Liver (tissue), 3 donors: ENCODE results near the gene DPF3.

Experiments
- ATF3 ChIP-seq: IDR thresholded peaks from 2 replicates; pipeline ENCODE4 v1.6.1; 2016; ENCODE audit warnings: antibody characterized with exemption
- CTCF ChIP-seq: fragments of 150-350 bp; IDR thresholded peaks from 2 replicates; pipeline ENCODE4 v1.5.1; 2017; ENCODE audit warnings: improper control_type of control experiment, low read depth, low read length; ENCODE audit not compliant: missing input control
- EGR1 ChIP-seq, 2 donors: IDR thresholded peaks; 2 replicates each; pipeline ENCODE4 v1.6.1; 2016 to 2018; ENCODE audit warnings: antibody characterized with exemption in 2 of 2, low read depth in 2 of 2
- FOXA2 ChIP-seq: IDR thresholded peaks from 2 replicates; pipeline ENCODE4 v1.6.1; 2016; ENCODE audit warnings: antibody characterized with exemption
- GABPA ChIP-seq, 2 donors: IDR thresholded peaks in 1 of 2; conservative IDR thresholded peaks in 1 of 2; 2 replicates each; pipeline ENCODE4 v1.6.1; 2016; ENCODE audit warnings: antibody characterized with exemption in 2 of 2, mild to moderate bottlenecking in 1 of 2, moderate library complexity in 1 of 2
- JUND ChIP-seq, 2 donors: IDR thresholded peaks; 2 replicates each; pipeline ENCODE4 v1.6.1; 2016; ENCODE audit warnings: antibody characterized with exemption in 2 of 2
- MAX ChIP-seq: IDR thresholded peaks from 2 replicates; pipeline ENCODE4 v1.6.1; 2016; ENCODE audit warnings: antibody characterized with exemption
- NR2F2 ChIP-seq: IDR thresholded peaks from 2 replicates; pipeline ENCODE4 v1.6.1; 2016; ENCODE audit warnings: antibody characterized with exemption
- RAD21 ChIP-seq, 2 donors: IDR thresholded peaks; 2 replicates each; pipeline ENCODE4 v1.6.1; 2016; ENCODE audit warnings: antibody characterized with exemption in 2 of 2, mild to moderate bottlenecking in 2 of 2
- REST ChIP-seq: IDR thresholded peaks from 2 replicates; pipeline ENCODE4 v1.6.1; 2016; ENCODE audit warnings: antibody characterized with exemption, mild to moderate bottlenecking
- SP1 ChIP-seq: IDR thresholded peaks from 2 replicates; pipeline ENCODE4 v1.6.1; 2018; ENCODE audit warnings: antibody characterized with exemption, mild to moderate bottlenecking
- TAF1 ChIP-seq: conservative IDR thresholded peaks from 2 replicates; pipeline ENCODE4 v1.6.1; 2016; ENCODE audit warnings: antibody characterized with exemption, mild to moderate bottlenecking
- YY1 ChIP-seq: IDR thresholded peaks from 2 replicates; pipeline ENCODE4 v1.6.1; 2016; ENCODE audit warnings: antibody characterized with exemption, mild to moderate bottlenecking
- ZBTB33 ChIP-seq: IDR thresholded peaks from 2 replicates; pipeline ENCODE4 v1.6.1; 2016; ENCODE audit warnings: antibody characterized with exemption
- donor health status: healthy.
- donor health status: healthy.

- no peak for TF ChIP-seq EGR1 (IDR thresholded peaks at IDR 0.05; ENCODE audit: low read depth in 2 of 2)
- TF ChIP-seq CTCF, result no peak
- no peak for TF ChIP-seq ATF3
- TF ChIP-seq REST, result no peak
- TF ChIP-seq NR2F2, result no peak
- no peak for TF ChIP-seq MAX
- TF ChIP-seq YY1, result no peak
- TF ChIP-seq TAF1, result no peak
- TF ChIP-seq JUND (IDR thresholded peaks at IDR 0.05), result no peak
- TF ChIP-seq RAD21 (IDR thresholded peaks at IDR 0.05), result no peak
- no peak for TF ChIP-seq GABPA (IDR thresholded peaks at IDR 0.05 in 1 of 2, conservative IDR thresholded peaks at IDR 0.05 in 1 of 2)
- no peak for TF ChIP-seq ZBTB33
- no peak for TF ChIP-seq SP1
- no peak for TF ChIP-seq FOXA2
These were observed 19.9 kb upstream of the DPF3 start for GRCh38 chr14:72913809-72914208.
